ENCODE measurements around the gene SPHKAP. TPM values are rescaled to one million over a fixed set of nuclear protein-coding genes. Genes with fewer than 3 reads are reported as not detected.

The SPHKAP gene
- total RNA-seq, 2 donors from 2014 or later: 0.08 to 0.10 TPM

- Histone ChIP-seq H3K9ac (ENCODE audit: low read depth in 2 of 2, low read length in 2 of 2) (no peak overlapping the region), H3K4me1 (no peaks in the 10 kb centered on the region), H3K27ac (no peak overlapping the region), H3K27me3 (no peaks in the 10 kb centered on the region), H3K36me3 (no peaks in the 10 kb centered on the region), H3K9me3 (no peaks in the 10 kb centered on the region), H3K4me3 (no peak overlapping the region)
- no peak for TF ChIP-seq CTCF (IDR thresholded peaks at IDR 0.05)
- intact Hi-C loops (cut with DNase I): no loop called here
- DNase-seq: no peak
Measured at GRCh38 chr2:228015741-228016140, 165.7 kb downstream of the SPHKAP start.

- H3K9me3 ChIP-seq: no peaks in the 10 kb centered on the region
- no peak overlapping the region for H3K4me3 ChIP-seq
- no peak for DNase-seq
- no peaks in the 10 kb centered on the region for H3K27me3 ChIP-seq
- no peak overlapping the region for H3K9ac ChIP-seq (ENCODE audit: low read depth in 2 of 2, low read length in 2 of 2)
- no peaks in the 10 kb centered on the region for H3K4me1 ChIP-seq
- no peak overlapping the region for H3K27ac ChIP-seq
- no peak for TF ChIP-seq CTCF (IDR thresholded peaks at IDR 0.05)
- H3K36me3 ChIP-seq: no peaks in the 10 kb centered on the region
- intact Hi-C loops (cut with DNase I): no loop called here
Measured at GRCh38 chr2:227996366-227996765, 185.1 kb downstream of the SPHKAP start.

GRCh38 chr2:227990937-227991336, 190.6 kb downstream of the SPHKAP start:
- no peak for DNase-seq
- Histone ChIP-seq H3K4me3 (no peak overlapping the region), H3K36me3 (no peaks in the 10 kb centered on the region), H3K27ac (no peak overlapping the region), H3K9me3 (no peaks in the 10 kb centered on the region), H3K27me3 (no peaks in the 10 kb centered on the region), H3K9ac (ENCODE audit: low read depth in 2 of 2, low read length in 2 of 2) (no peak overlapping the region), H3K4me1 (no peaks in the 10 kb centered on the region)
- intact Hi-C loops (cut with DNase I): no loop called here
- TF ChIP-seq CTCF (IDR thresholded peaks at IDR 0.05): no peak

- Histone ChIP-seq H3K27me3 (no peaks in the 10 kb centered on the region), H3K9ac (ENCODE audit: low read depth in 2 of 2, low read length in 2 of 2) (no peak overlapping the region), H3K9me3 (no peaks in the 10 kb centered on the region), H3K4me1 (no peaks in the 10 kb centered on the region), H3K4me3 (no peak overlapping the region), H3K36me3 (no peaks in the 10 kb centered on the region), H3K27ac (no peak overlapping the region)
- DNase-seq: no peak
- no peak for TF ChIP-seq CTCF (IDR thresholded peaks at IDR 0.05)
- intact Hi-C loops (cut with DNase I): no loop called here
Measured at GRCh38 chr2:227973241-227973640, 208.2 kb downstream of the SPHKAP start.

- Histone ChIP-seq H3K27ac (no peak overlapping the region), H3K36me3 (no peaks in the 10 kb centered on the region), H3K4me1 (no peaks in the 10 kb centered on the region), H3K4me3 (no peak overlapping the region), H3K9me3 (no peaks in the 10 kb centered on the region), H3K9ac (ENCODE audit: low read depth in 2 of 2, low read length in 2 of 2) (no peak overlapping the region), H3K27me3 (no peaks in the 10 kb centered on the region)
- TF ChIP-seq CTCF (IDR thresholded peaks at IDR 0.05): no peak
- intact Hi-C loops (cut with DNase I): no loop called here
- DNase-seq: no peak
Measured at GRCh38 chr2:227971619-227972230, 209.8 kb downstream of the SPHKAP start.

All from colonic mucosa (tissue), 4 donors.